ENCODE results near the gene A3GALT2.
"Not testable (repeated sequence)": the region's sequence is repeated elsewhere in the genome, so short reads cannot be mapped to it uniquely, and the experiment has no call there.

The A3GALT2 gene

GRCh38 chr1:33294071-33295010, 26.6 kb downstream of the A3GALT2 start:
- DNase-seq (ENCODE audit: low read depth, low spot score), result no peak

- DNase-seq (ENCODE audit: low read depth, low spot score), result no peak
Measured at GRCh38 chr1:33292726-33293340, 28.1 kb downstream of the A3GALT2 start.

GRCh38 chr1:33290615-33291014, 30.3 kb downstream of the A3GALT2 start:
- not testable (repeated sequence) for DNase-seq (ENCODE audit: low read depth, low spot score)

- DNase-seq (ENCODE audit: low read depth, low spot score), result no peak
Measured at GRCh38 chr1:33289858-33290154, 31.1 kb downstream of the A3GALT2 start.

GRCh38 chr1:33288976-33289857, 31.7 kb downstream of the A3GALT2 start:
- no peak for DNase-seq (ENCODE audit: low read depth, low spot score)

GRCh38 chr1:33287317-33287716, 33.6 kb downstream of the A3GALT2 start:
- DNase-seq (ENCODE audit: low read depth, low spot score), result no peak

- no peak for DNase-seq (ENCODE audit: low read depth, low spot score)
Measured at GRCh38 chr1:33286451-33287185, 34.3 kb downstream of the A3GALT2 start.

- no peak for DNase-seq (ENCODE audit: low read depth, low spot score)
Measured at GRCh38 chr1:33284049-33284448, 36.8 kb downstream of the A3GALT2 start.

GRCh38 chr1:33282791-33283190, 38.1 kb downstream of the A3GALT2 start:
- DNase-seq (ENCODE audit: low read depth, low spot score), result no peak

GRCh38 chr1:33281554-33282303, 39.2 kb downstream of the A3GALT2 start:
- no peak for DNase-seq (ENCODE audit: low read depth, low spot score)

GRCh38 chr1:33280091-33280661, 40.7 kb downstream of the A3GALT2 start:
- no peak for DNase-seq (ENCODE audit: low read depth, low spot score)

GRCh38 chr1:33277488-33278084, 43.3 kb downstream of the A3GALT2 start:
- no peak for DNase-seq (ENCODE audit: low read depth, low spot score)

GRCh38 chr1:33276573-33277298, 44.2 kb downstream of the A3GALT2 start:
- DNase-seq (ENCODE audit: low read depth, low spot score), result no peak

- DNase-seq (ENCODE audit: low read depth, low spot score), result no peak
Measured at GRCh38 chr1:33275706-33276572, 45.0 kb downstream of the A3GALT2 start.

GRCh38 chr1:33275195-33275594, 45.7 kb downstream of the A3GALT2 start:
- DNase-seq (ENCODE audit: low read depth, low spot score), result no peak

- no peak for DNase-seq (ENCODE audit: low read depth, low spot score)
Measured at GRCh38 chr1:33274446-33274845, 46.5 kb downstream of the A3GALT2 start.

- DNase-seq (ENCODE audit: low read depth, low spot score), result no peak
Measured at GRCh38 chr1:33273961-33274371, 46.9 kb downstream of the A3GALT2 start.

GRCh38 chr1:33273406-33273805, 47.5 kb downstream of the A3GALT2 start:
- no peak for DNase-seq (ENCODE audit: low read depth, low spot score)
